H1 (cell line): ENCODE data around the gene DDX56.
"Not testable (repeated sequence)": the region's sequence is repeated elsewhere in the genome, so short reads cannot be mapped to it uniquely, and the experiment has no call there.

ENCODE experiments used
- CEBPB ChIP-seq: IDR thresholded peaks from 2 replicates; pipeline ENCODE4 v1.6.1; 2012; ENCODE audit warnings: low read depth, low read length
- CHD2 ChIP-seq: IDR thresholded peaks from 2 replicates; pipeline ENCODE4 v1.6.1; 2012; ENCODE audit warnings: low read length, improper control_type of control experiment
- CTCF ChIP-seq, 3 experiments: IDR thresholded peaks; 1 replicate in 2 of 3; 2 replicates in 1 of 3; pipeline versions ENCODE4 v1.5.1 to v1.6.1; 2011; ENCODE audit warnings: low read length in 3 of 3, mild to moderate bottlenecking in 3 of 3, inconsistent platforms in 2 of 3, low read depth in 1 of 3, moderate library complexity in 1 of 3; ENCODE audit not compliant: insufficient read depth in 1 of 3; ENCODE audit errors: control extremely low read depth in 1 of 3
- EZH2 ChIP-seq: fragments of 200-600 bp; sonication (generic); IDR thresholded peaks from 2 replicates; pipeline ENCODE4 v1.7.1; 2012; ENCODE audit warnings: low read depth, mild to moderate bottlenecking, moderate library complexity, low read length, inconsistent platforms; ENCODE audit not compliant: severe bottlenecking
- MAX ChIP-seq: IDR thresholded peaks from 2 replicates; pipeline ENCODE4 v1.6.1; 2012; ENCODE audit warnings: inconsistent platforms
- POLR2A ChIP-seq, 2 experiments: IDR thresholded peaks; 1 replicate in 1 of 2; 2 replicates in 1 of 2; pipeline ENCODE4 v1.6.1; 2011; ENCODE audit warnings: low read depth in 2 of 2, low read length in 2 of 2, mild to moderate bottlenecking in 2 of 2; ENCODE audit errors: control extremely low read depth in 1 of 2
- SIN3A ChIP-seq, 2 experiments: IDR thresholded peaks in 1 of 2; conservative IDR thresholded peaks in 1 of 2; 2 replicates each; pipeline ENCODE4 v1.6.1; 2011 to 2012; ENCODE audit warnings: low read length in 2 of 2, improper control_type of control experiment in 1 of 2, low read depth in 1 of 2, mild to moderate bottlenecking in 1 of 2
- SIX5 ChIP-seq: IDR thresholded peaks from 2 replicates; pipeline ENCODE4 v1.6.1; 2011; ENCODE audit warnings: mild to moderate bottlenecking, low read depth, low read length
- TAF1 ChIP-seq: IDR thresholded peaks from 2 replicates; pipeline ENCODE4 v1.6.1; 2011; ENCODE audit warnings: mild to moderate bottlenecking, low read depth, low read length
- TEAD4 ChIP-seq: IDR thresholded peaks from 2 replicates; pipeline ENCODE4 v1.6.1; 2012; ENCODE audit warnings: low read depth, low read length, inconsistent platforms, mixed read lengths
- YY1 ChIP-seq: IDR thresholded peaks from 2 replicates; pipeline ENCODE4 v1.6.1; 2011; ENCODE audit warnings: low read depth, mild to moderate bottlenecking, low read length

- not testable (repeated sequence) for TF ChIP-seq CEBPB; CTCF (IDR thresholded peaks at IDR 0.05; ENCODE audit: control extremely low read depth in 1 of 3, insufficient read depth in 1 of 3, low read depth in 1 of 3, low read length in 3 of 3); SIN3A (conservative IDR thresholded peaks at IDR 0.05 in 1 of 2, IDR thresholded peaks at IDR 0.05 in 1 of 2; ENCODE audit: low read depth in 1 of 2, low read length in 2 of 2); SIX5; MAX; YY1; POLR2A (IDR thresholded peaks at IDR 0.05; ENCODE audit: control extremely low read depth in 1 of 2, low read depth in 2 of 2, low read length in 2 of 2); TEAD4; TAF1; CHD2; EZH2
Measured at GRCh38 chr7:44562622-44562962, 11.1 kb downstream of the DDX56 start.
